ENCODE data around the gene FCHSD2. TPM values are rescaled to one million over a fixed set of nuclear protein-coding genes. Genes with fewer than 3 reads are reported as not detected.

FCHSD2 gene
- total and polyA plus RNA-seq, 4 donors, result 7.6 to 18.7 (median 9.9) TPM

DNA sequence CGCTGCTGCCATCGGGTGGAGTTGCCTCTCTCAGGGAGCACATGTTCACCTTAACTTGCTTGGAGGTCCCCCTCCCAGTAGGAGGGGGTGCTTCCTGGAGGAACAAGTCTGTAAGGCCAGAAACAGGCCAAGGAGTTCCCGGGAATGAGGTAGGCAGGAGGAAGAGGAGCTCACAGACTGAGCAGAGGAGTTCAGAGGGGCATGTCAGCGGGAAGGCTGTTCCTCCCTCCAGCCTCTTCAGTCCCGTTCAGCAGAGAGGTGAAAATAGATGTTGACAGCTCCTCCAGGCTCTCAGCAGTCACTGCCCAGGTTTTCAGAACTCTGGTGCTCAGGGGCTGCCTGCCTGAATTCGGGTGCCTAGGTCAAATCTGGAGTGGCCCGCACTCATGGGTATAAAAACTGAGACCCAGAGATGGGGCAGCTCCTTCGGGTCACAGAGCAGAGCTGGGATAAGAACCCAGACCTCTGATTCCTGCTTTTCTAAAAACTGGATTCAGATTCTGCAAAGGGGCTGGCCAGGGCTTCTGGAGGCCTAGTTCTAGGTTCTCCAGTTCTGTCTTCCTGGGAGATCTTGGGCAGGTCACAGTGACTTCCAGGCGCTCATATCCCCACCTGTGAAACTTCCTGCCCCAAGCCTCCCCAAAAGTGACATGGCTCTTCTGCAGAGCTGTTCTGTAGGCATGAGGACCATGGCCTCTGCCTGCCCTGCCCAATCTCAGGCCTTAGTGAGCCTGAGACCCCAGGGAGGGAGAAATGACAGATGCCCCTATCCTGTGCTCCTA, 309.6 kb downstream of the FCHSD2 start:
- H3K9me3 ChIP-seq (ENCODE audit: control insufficient read depth in 4 of 4, low read length in 3 of 4), result no peaks in the 10 kb centered on the region
- H3K4me3 ChIP-seq (ENCODE audit: low read depth in 1 of 3, low read length in 3 of 3), result no peak overlapping the region
- peaks cover 0 to 3% (median under 1%) of the 10 kb centered on the region in 4 donors for H3K36me3 ChIP-seq (ENCODE audit: control insufficient read depth in 4 of 4, insufficient read depth in 3 of 4, low read depth in 1 of 4, low read length in 3 of 4)
- no peak for TF ChIP-seq GABPA (IDR thresholded peaks at IDR 0.05 in 1 of 2, conservative IDR thresholded peaks at IDR 0.05 in 1 of 2)
- TF ChIP-seq REST (IDR thresholded peaks at IDR 0.05), result no peak
- TF ChIP-seq, protein P1, sequence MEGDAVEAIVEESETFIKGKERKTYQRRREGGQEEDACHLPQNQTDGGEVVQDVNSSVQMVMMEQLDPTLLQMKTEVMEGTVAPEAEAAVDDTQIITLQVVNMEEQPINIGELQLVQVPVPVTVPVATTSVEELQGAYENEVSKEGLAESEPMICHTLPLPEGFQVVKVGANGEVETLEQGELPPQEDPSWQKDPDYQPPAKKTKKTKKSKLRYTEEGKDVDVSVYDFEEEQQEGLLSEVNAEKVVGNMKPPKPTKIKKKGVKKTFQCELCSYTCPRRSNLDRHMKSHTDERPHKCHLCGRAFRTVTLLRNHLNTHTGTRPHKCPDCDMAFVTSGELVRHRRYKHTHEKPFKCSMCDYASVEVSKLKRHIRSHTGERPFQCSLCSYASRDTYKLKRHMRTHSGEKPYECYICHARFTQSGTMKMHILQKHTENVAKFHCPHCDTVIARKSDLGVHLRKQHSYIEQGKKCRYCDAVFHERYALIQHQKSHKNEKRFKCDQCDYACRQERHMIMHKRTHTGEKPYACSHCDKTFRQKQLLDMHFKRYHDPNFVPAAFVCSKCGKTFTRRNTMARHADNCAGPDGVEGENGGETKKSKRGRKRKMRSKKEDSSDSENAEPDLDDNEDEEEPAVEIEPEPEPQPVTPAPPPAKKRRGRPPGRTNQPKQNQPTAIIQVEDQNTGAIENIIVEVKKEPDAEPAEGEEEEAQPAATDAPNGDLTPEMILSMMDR (IDR thresholded peaks at IDR 0.05; ENCODE audit: low read depth, low read length, missing input control), result no peak
- no peak for TF ChIP-seq SP1 (IDR thresholded peaks at IDR 0.05)
- no peak for TF ChIP-seq RXRA (IDR thresholded peaks at IDR 0.05)
- no peak for TF ChIP-seq FOXA1 (IDR thresholded peaks at IDR 0.05)
- TF ChIP-seq MAX (IDR thresholded peaks at IDR 0.05), result no peak
- no peak for TF ChIP-seq HNF4A (conservative IDR thresholded peaks at IDR 0.05)
- no peak for TF ChIP-seq ATF3 (IDR thresholded peaks at IDR 0.05)
- TF ChIP-seq FOXA2 (IDR thresholded peaks at IDR 0.05), result no peak
- no peak for TF ChIP-seq TAF1 (conservative IDR thresholded peaks at IDR 0.05)
- TF ChIP-seq RAD21 (IDR thresholded peaks at IDR 0.05), result no peak
- no peak for TF ChIP-seq JUND (IDR thresholded peaks at IDR 0.05)
- no peak for TF ChIP-seq YY1 (IDR thresholded peaks at IDR 0.05)
- TF ChIP-seq EGR1 (IDR thresholded peaks at IDR 0.05; ENCODE audit: low read depth in 2 of 2), result no peak
- TF ChIP-seq HNF4G (IDR thresholded peaks at IDR 0.05), result no peak
- TF ChIP-seq, protein P2, sequence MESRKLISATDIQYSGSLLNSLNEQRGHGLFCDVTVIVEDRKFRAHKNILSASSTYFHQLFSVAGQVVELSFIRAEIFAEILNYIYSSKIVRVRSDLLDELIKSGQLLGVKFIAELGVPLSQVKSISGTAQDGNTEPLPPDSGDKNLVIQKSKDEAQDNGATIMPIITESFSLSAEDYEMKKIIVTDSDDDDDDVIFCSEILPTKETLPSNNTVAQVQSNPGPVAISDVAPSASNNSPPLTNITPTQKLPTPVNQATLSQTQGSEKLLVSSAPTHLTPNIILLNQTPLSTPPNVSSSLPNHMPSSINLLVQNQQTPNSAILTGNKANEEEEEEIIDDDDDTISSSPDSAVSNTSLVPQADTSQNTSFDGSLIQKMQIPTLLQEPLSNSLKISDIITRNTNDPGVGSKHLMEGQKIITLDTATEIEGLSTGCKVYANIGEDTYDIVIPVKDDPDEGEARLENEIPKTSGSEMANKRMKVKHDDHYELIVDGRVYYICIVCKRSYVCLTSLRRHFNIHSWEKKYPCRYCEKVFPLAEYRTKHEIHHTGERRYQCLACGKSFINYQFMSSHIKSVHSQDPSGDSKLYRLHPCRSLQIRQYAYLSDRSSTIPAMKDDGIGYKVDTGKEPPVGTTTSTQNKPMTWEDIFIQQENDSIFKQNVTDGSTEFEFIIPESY (IDR thresholded peaks at IDR 0.05), result no peak
- WGBS, result 78% methylated on average over 9 of the region's 9 CpGs
- no peak for DNase-seq (ENCODE audit: low spot score)
- H3K27me3 ChIP-seq (ENCODE audit: control insufficient read depth in 4 of 4, insufficient read depth in 4 of 4, low read length in 3 of 4), result no peaks in the 10 kb centered on the region
- peak overlapping the region; percentile 37 to 50 for H3K27ac ChIP-seq (ENCODE audit: low read depth in 1 of 2, low read length in 2 of 2)
- H3K9ac ChIP-seq (ENCODE audit: low read depth in 1 of 2, low read length in 2 of 2), result no peak overlapping the region
- H3K4me1 ChIP-seq (ENCODE audit: control insufficient read depth in 4 of 4, insufficient read depth in 4 of 4, low read length in 3 of 4), result peaks cover 0 to 23% (median 17%) of the 10 kb centered on the region in 4 donors

Data from liver (tissue), 9 donors.